Measurements from ENCODE around the gene MMP24. TPM values are rescaled to one million over a fixed set of nuclear protein-coding genes. Genes with fewer than 3 reads are reported as not detected.

Gene MMP24
- total RNA-seq, 1 donor from 2014 or later: 0.40 TPM

DNA sequence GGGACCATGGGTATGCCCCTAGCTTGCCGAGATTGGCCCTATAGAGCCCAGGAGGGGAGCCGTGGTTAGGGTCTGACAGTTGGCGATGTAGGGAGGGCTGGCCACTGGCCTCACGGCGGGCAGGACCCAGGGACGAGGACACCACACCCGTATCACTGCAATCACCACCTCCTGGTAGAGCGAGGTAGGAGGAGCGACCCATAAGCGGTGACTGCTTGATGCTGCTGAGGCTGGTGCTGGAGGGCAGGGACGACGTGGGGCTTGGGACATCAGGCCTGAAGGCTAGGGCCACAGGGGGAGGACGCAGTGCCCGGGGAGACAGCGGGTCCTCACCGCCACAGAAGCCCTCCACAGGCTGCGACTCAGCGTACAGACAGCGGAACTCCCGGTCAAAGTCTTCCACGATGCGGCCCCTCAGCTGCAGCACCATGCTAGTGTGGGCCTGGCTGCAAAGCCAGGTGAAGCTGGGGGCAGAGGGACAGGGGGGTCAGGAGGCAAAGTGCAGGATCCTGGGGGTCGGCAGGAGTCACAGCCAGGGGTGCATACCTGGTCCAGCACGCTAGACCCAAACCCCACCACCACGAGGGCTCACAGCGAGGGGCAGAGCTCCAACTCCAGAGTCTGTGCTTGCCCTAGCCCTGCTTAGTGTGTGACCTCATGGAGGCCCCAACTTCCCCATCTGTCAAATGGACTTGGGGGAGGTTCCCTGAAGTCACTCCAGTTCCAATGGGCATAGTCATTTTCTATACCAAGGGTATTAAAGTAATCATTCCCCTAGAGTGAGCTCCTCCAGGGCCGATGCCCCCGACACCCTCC lies 61.2 kb downstream of the MMP24 start:
- intact Hi-C loops (cut with DNase I): no loop called here
- DNase-seq (ENCODE audit: low spot score): no peak

DNA sequence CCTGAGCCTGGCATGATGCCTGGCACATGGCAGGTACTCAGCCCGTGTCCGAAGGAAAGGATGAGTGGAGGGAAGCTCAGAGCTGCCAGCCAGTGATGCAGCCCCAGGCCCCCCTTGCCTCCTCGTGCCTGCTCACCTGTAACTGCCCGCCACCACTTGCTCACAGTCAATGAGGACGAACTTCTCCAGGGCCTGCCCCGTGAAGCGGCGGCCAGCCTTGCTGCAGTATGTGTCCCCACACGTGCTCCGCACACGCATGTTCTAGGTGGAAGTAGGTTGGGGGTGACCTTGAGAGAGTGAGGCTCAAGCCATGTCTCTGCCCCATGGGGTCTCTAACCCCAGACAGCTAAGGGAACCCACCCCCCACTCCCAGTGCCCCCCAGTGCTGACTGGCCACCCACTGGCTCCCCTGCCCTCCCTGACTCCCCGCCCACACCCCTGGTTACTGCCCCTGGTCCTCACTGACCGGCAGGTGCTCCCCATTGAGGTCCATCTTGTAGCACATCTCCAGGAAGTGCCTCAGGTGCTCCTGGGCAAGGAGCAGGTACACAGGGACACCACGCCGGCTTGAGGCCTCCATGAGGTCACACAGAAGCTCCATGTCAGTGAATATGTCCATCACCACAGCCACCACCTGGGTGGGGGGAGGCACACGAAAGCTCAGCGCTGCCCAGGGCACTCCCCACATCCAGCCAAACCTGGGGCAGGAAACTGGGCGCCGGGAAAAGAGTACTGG lies 62.0 kb downstream of the MMP24 start:
- intact Hi-C loops (cut with DNase I): no loop called here
- no peak for DNase-seq (ENCODE audit: low spot score)

DNA sequence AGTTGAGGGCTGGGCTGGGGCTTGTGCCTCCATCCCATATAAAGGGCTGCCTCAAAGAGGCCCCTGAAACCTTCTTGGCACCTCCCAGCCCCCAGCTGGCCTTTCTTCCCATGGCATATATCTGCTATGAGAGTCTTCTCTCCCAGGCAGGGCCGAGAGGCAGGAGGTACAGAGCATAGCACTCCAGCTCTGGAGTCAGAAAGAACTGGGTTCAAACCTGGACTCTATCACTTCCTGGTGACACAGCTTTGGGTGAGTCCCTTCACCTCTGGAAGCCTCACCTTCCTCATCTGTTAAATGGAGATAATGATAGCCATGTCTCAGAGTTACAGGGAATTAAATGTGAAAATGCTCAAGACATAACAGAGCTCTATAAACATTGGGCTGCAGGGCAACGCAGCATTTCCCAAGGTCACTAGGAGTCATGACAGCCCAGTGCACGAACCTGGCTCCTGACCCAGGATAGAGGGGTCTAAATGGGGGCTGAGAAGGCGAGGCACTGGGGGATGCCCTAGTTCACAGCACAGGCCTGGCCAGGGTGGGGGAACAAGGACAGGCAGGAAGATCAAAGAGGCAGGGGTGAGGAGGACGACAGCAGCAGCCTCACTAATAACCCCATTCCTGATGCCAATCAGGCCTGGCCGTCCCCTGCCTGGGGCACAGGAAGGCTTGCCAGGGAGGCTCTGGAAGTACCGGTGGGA lies 63.8 kb downstream of the MMP24 start:
- DNase-seq (ENCODE audit: low spot score): no peak

DNA sequence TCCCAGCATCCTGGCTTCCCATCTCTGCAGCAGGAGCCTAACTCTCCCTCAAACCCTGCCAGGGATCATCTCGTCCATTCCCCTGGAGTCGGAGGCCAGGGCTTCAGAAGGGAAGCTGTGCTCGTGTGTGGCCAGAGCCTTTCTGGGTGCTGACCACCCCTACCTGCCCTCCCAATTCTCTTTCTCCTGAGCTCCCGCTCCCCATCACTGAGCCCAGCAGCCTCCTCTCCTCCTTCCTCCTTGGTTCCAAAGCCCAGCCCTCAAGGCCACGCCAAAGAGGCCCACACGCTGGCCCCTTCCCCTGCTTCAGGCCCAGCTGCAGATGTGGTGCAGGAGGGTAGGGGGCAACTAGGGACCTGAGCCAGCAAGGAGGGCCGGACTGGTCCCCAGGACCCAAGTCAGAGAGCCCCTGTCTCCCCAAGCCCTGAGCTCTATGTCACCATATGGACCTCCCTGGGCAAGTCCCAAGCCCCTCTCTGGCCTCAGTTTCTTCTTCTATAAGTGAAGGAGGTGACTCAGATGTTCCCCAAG lies 64.5 kb downstream of the MMP24 start:
- no peak for DNase-seq (ENCODE audit: low spot score)
- intact Hi-C loops (cut with DNase I): no loop called here

More for the DNA sequence above, 63.8 kb downstream of the MMP24 start:
- intact Hi-C loops (cut with DNase I): no loop called here

DNA sequence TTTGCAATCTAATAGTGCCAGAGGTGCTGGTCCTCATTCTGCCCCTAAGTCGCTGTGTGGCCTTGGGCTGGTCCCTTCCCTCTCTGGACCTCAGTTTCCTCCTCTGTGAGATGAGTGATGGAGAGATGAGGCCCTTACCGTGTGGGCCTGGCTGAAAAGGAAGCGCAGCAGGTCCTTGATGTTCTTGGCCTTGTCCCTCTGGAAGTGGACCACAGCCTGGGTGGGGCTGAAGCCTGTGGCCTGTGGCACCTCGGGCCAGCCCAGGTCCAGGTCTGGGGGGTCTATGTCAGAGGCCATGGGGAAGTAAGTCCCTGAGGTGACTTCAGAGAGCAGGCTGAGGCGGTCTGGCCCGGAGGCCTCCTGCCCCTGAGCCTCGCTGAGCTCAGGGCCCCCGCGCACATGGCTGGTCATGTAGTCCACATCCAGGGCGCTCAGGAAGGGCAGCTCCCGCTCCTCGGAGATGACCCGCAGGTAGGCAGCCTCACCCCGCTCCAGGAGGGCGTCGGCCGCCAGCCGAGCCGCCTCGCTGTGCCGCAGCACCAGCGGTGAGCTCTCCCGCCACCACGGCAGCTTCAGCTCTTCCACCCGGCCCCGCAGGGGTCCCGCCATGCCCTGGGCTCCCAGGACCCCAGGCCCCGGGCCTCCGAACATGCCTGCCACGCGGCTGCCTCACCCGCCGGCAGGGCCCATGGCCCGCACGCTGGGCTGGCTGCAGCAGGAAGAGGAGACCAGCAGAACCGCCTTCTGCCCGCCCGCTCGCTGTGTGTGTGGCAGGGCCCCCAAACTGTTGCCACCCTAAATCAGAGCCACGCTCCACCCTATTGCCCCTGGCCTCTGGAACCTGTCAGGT lies 65.4 kb downstream of the MMP24 start, which contains the start of gene FAM83C:
FAM83C (minus strand) TSS at position 772 of the 850 bp plus-strand sequence; CDS start at position 651, 121 bp downstream.
- intact Hi-C loops (cut with DNase I): no loop called here
- no peak for DNase-seq (ENCODE audit: low spot score)

DNA sequence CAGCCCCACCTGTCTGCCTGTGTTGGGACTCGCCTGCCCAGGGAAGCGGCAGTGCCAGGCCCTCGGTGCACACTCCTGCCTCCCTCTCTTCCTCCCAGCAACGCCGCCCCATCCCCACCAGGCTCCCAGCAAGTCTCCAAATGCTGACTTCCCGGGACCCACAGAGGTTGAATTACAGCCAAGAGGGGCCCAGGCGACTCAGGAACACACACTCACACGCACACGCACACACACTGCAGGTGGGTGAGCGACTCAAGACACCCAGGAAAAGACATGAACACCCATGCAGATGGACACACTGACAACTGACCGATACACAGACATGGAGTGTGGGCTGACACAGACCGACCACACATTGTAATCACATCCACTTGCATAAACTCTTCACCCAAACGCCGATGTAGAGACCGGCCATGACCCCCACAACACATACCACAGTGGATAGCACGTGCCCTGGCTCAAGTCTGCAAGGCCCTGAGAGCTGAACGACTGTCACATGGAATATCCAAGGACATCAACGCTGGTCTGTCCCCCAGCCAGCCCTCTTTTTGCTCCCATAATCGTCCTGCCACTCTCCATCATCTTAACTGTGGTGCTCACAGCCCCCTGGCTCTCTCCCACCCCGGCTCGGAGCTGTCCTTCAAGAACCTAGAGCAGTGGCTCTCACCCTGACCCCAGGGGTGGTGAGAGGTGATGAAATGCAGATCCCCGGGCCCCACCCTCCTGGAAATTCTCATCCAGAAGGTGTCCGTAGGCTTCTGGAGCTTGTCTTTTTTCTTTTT lies 66.2 kb downstream of the MMP24 start:
- intact Hi-C loops (cut with DNase I): no loop called here
- DNase-seq (ENCODE audit: low spot score): no peak

DNA sequence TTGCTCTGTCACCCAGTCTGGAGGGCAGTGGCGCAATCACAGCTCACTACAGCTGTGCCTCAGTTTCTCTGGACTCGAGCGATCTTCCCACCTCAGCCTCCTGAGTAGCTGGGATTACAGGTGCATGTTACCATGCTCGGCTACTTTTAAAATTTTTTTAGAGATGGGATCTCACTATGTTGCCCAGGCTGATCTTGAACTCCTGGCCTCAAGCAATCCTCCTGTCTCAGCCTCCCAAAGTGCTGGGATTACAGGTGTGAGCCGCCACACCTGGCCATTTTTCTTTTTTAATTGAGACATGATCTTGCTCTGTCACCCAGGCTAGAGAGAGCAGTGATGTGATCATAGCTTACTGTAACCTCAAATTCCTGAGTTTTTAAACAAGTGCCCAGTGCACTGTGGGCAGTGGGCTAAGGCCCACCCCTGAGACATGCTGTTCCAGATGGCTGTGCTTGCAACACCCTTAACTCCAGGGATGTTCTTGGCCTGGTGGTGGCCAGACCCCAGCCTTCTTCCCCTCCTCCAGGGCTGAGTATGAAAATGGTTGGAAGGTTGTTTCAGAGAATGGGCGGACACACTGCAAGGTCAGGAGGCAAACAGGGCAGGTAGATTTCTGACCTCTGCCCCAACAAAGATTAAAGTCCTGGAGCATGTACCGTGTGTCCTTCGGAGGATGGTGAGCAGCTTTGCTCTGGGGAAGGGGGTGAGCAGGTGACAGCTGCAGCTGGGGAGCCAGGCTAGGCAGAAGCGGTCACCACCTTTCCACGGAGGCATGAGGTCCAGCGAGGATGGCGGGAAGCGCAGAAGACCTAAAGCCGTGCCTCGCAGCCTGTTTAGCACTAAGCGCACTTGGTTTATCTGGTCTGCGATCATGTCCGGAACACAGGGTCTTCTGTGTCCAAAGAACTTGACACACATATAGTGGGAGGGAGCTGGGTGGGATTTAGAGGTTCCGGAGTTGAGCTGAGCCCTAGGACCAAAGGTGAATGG lies 67.1 kb downstream of the MMP24 start:
- DNase-seq (ENCODE audit: low spot score): no peak
- intact Hi-C loops (cut with DNase I): no loop called here

DNA sequence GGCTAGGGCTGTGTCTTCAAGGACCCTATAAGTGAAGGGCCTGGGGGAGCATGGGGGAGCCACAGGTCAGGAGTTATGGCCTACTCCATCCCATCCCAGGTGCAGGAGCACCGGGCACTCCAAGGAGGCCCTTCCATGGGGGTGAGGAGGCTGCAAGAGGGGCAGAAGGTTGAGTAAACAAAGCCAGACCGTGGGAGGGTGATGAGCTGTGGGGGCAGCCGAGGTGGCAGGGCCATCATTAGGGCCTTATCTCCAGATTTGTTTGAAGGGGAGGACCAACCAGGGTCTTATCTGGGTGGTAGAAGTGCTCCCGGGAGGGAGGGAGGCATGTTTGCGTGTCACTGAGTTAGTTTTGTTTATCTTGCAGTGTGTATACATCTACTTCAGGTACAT lies 67.8 kb downstream of the MMP24 start:
- intact Hi-C loops (cut with DNase I): no loop called here
- DNase-seq (ENCODE audit: low spot score): no peak

DNA sequence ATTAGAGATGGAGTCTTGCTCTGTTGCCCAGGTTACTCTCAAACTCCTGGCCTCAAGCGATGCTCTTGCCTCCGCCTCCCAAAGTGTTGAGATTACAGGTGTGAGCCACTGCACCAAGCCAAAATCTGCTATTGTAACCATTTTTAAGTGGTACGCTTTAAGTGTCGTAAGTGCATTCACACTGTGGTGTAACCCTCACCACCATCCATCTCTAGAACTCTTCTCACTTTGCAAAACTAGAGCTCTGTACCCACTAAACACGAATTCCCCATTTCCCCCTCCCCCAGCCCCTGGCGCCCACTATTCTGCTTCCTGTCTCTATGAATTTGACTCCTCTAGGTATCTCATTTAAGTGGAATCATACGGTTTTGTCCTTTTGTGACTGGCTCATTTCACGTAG lies 68.6 kb downstream of the MMP24 start:
- no peak for DNase-seq (ENCODE audit: low spot score)
- intact Hi-C loops (cut with DNase I): no loop called here

DNA sequence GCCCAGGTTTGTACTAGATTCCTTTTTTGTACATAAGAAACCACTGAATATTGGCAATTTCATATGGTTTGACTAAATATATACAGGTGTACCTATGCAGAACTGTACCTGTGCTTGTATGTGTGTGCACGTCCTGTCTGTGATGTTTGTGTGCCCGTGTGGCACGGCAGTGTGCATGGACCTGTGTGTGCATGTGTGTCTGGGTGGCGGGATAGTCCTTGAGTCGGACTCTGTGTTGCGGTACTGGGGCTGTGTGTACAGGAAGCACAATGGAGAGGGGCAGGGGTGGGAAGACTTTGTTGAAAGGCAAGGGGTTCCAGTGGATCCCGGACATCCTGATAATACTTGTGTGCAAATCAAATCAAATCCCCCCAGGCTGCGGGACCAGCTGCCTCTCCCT lies 69.2 kb downstream of the MMP24 start:
- DNase-seq (ENCODE audit: low spot score): no peak
- intact Hi-C loops (cut with DNase I): no loop called here

DNA sequence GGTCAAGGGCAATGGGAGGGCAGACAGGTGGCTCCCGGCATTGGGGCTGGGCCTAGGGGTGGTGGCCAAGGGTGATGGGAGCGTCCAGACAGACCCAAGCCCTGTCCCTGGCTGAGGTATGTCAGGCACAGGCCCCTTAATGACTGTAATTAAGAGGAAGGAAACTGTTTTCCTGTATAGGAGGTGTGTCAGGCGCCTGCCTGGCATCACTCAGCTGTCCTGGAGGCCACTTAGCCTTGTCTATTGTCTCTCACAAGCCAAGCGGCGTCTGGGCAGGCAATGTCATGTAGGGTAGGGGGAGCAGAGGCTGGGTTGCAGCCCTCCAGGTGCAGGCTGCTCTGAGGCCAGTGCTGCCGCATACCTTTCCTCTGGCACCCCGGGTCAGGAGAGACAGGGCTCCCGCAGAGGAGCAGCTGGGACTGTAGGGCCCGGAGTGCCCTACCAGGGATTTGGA lies 69.6 kb downstream of the MMP24 start:
- intact Hi-C loops (cut with DNase I): no loop called here
- no peak for DNase-seq (ENCODE audit: low spot score)

DNA sequence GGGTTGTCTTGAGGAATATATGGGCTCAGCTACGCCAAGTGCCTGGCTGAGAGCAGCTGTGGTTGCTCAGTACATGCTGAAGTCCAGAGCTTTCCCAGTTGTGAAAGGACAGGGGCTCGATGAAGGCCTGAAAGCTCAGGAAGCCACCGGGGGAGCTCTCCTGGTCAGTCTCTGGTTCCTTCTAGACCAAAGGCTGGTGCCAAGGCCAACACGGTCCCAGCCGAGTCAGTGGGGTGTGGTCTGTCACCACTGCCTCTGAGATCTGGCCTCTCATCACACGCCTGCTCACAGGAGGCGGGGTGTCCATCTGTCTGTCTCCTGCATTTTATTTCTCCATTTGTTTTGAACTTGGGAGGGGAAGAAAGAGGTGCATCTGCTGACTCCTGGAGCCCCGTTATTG lies 70.7 kb downstream of the MMP24 start:
- no peak for DNase-seq (ENCODE audit: low spot score)
- intact Hi-C loops (cut with DNase I): no loop called here

DNA sequence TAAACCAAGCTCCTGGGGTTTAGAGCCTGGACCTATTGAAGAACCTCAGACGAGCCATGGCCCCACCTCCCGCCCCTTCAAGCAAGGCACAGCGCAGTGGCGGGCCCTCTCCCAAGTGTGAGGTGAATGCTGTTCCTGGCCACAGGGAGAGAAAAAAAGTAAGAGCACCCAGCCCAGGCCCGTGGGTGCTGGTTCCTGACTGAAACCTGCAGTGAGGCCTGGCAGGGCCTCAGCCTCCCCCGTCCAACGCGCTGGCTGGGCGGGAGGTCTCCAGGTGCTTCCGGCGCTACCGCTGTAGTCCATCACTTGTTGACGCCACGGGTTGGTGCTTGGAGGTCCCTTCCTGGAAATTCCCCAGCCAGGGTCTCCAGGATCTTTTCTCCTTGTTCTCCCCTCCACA lies 71.2 kb downstream of the MMP24 start:
- intact Hi-C loops (cut with DNase I): no loop called here
- DNase-seq (ENCODE audit: low spot score): no peak

DNA sequence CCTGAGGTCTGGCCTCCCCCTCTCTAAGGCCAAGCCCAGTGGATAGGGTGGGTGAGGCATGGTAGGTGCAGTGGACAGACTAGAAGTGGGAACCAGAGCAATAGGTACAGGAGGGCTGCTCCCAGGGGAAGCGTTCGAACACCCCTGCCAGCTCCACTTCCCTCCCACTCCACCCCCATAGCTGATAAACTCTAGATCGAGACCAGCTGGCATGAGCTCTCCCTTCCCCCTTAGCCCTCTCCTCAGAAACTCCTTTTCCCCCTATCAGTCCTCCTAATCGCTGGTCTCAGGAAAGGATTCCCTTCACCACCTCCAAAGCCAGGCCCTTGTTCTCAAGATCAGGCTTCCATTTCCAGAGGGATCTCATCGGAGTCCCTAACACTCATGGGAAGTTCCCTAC lies 71.8 kb downstream of the MMP24 start:
- no peak for DNase-seq (ENCODE audit: low spot score)
- intact Hi-C loops (cut with DNase I): no loop called here

DNA sequence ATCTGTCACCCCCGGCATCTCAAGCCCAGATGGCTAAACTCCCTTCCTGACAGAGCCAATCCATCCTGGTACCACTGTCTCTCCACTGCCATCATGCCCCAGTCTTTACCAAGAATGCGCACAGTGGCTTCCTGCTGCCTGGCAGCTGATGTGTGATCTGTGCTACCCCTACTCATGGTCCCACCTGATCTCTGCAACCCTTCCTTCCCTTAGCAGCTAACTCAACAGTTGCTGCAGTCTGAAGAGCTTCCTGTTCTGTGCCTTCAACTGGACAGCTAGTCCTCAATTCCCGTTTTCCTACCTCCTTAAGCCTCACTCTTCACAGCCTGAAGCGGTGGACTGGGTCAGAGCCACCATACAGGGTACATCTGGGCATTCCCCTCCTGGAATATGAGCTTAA lies 73.3 kb downstream of the MMP24 start:
- no peak for DNase-seq (ENCODE audit: low spot score)
- intact Hi-C loops (cut with DNase I): no loop called here

DNA sequence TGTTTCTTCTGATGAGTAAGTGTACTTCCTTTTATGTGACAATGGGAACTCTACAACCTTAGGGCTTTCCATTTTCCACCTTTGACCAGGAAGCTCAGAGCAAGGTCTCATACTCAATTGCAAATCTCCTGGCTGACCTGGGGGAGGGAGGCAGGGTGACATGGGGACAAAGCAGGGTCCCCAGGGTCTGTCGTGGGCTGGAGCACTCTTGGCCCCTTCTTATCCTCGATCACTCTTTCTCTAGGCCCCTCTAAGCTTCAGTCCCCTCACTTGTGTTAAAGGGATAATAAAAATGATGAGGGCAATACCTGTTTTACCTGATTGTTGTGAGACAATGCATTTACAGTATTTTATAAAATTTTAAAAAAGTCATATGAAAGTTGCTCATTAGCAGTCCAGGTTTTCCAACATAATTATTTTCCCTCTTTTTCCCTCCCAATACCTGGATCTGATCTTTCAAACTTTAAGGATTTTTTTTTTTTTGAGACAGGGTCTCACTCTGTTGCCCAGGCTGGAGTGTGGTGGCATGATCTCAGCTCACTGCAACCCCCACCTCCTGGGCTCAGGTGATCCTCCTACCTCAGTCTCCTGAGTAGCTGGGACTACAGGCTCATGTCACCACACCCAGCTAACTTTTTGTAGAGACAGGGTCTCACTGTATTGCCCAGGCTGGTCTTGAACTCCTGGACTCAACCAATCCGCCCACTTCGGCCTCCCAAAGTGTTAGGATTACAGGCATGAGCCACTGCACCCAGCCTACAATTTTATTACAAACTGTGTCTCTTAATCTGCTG lies 74.2 kb downstream of the MMP24 start:
- intact Hi-C loops (cut with DNase I): no loop called here

DNA sequence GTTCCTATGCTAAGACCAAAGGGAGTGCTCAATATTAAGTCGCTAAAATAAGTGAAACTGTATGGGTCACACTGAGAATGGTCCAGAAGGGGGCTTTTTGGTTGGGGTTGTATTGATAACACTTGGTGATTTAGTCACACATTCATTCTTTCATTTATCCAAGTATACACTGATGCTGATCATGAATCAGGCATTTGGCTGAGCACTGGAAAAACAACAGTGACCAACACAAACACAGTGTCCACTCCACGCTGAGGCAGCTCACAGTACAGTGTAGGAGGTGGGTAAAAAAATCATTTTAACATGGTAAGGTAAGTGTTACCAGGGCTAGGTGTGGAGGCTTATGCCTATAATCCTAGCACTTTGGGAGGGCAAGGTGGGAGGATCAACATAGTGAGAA lies 74.9 kb downstream of the MMP24 start:
- DNase-seq (ENCODE audit: low spot score): no peak
- intact Hi-C loops (cut with DNase I): no loop called here

More for the DNA sequence above, 74.2 kb downstream of the MMP24 start:
- no peak for DNase-seq (ENCODE audit: low spot score)

All from cardiac septum (tissue), 1 donor.